Ectodermal cell (in vitro differentiated cells): ENCODE measurements around the gene SPNS2.

Source experiments
- H3K27ac ChIP-seq: 2 replicates; pipeline ENCODE4 v1.7.0; 2013; ENCODE audit warnings: mild to moderate bottlenecking, low read depth, low read length; ENCODE audit not compliant: insufficient read depth, poor library complexity, severe bottlenecking
- H3K27me3 ChIP-seq: 2 replicates; pipeline ENCODE4 v1.7.0; 2013; ENCODE audit warnings: mild to moderate bottlenecking, low read length; ENCODE audit not compliant: insufficient read depth, control insufficient read depth, poor library complexity, severe bottlenecking
- H3K36me3 ChIP-seq: one replicate; pipeline ENCODE4 v1.7.0; 2013; ENCODE audit warnings: low read length; ENCODE audit not compliant: control insufficient read depth, insufficient read depth
- H3K4me1 ChIP-seq: one replicate; pipeline ENCODE4 v1.7.0; 2013; ENCODE audit warnings: low read length; ENCODE audit not compliant: control insufficient read depth, insufficient read depth
- H3K4me3 ChIP-seq: 2 replicates; pipeline ENCODE4 v1.7.0; 2013; ENCODE audit warnings: low read depth, low read length, control low read depth; ENCODE audit not compliant: insufficient read depth
- H3K9me3 ChIP-seq: 2 replicates; pipeline ENCODE4 v1.7.0; 2013; ENCODE audit warnings: mild to moderate bottlenecking, low read length, moderate library complexity; ENCODE audit not compliant: control insufficient read depth
- WGBS, 2 experiments: methylation state at CpG; one replicate each; pipeline ENCODE4 v1.1.7; 2013; ENCODE audit warnings: missing lambda C conversion rate in 2 of 2; 5-methylcytosine and 5-hydroxymethylcytosine counted together

SPNS2 gene

DNA sequence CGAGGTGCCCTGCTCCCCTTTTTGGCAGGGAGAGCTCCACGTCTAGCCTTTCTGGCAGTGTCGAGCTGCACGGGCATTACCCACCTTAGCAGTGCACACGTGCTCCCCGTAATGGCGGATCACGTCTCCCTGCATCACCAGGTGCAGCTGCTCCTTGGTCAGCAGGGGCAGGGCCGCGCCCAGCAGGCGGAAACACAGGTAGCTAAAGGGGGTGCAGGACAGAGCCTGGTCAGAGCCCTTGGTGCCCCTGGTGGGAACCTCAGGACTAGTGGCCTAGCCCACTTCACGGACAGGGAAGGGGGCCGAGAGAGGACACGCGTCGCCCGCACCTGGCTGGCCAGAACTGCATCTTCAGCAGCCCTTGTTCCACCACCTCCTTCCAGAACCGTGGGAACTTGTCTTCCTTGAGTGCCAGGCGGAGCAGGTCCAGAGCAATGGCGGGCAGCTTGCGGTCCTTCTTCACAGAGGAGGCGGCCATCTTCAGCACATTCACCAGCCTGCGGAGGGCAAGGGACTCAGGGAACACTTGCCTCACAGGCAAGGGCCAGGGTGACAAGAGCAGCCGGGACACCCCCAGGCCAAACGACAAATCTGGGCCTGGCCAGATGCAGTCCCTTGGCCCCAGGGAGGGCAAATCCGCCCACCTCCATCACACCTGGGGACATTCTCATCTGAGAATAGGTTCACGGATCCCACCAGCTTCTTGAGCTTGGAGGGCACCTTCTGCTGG is 53.3 kb downstream of the SPNS2 start:
- H3K4me3 ChIP-seq: no peak overlapping the region
- 94 to 95% methylated on average over 27 of the region's 27 CpGs for WGBS, 2 experiments
- peaks cover 16% of the 10 kb centered on the region for H3K4me1 ChIP-seq
- H3K27ac ChIP-seq: no peak overlapping the region
- no peaks in the 10 kb centered on the region for H3K9me3 ChIP-seq
- peaks cover 26% of the 10 kb centered on the region for H3K36me3 ChIP-seq
- no peaks in the 10 kb centered on the region for H3K27me3 ChIP-seq

DNA sequence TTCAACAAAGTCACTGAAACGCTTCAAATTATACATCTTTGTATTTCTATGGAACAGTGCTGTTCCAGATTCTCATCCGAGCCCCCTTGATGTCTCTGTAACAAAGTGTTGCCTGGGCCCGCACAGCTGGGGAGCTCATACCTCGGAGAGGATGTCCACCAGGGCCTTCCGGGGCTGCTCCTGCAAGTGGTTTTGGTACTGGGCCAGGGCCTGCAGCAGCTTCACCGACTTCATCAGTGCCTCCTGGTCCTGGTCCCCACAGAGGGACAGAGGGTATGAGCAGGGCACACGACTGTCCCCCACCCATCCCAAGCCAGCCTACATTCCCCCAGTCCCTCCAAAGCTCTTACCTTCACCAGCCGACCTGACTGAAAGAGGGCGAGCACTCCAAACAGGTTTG is 55.0 kb downstream of the SPNS2 start:
- H3K36me3 ChIP-seq: peaks cover 23% of the 10 kb centered on the region
- no peaks in the 10 kb centered on the region for H3K27me3 ChIP-seq
- peaks cover 16% of the 10 kb centered on the region for H3K4me1 ChIP-seq
- no peak overlapping the region for H3K27ac ChIP-seq
- 88 to 92% methylated on average over 9 of the region's 9 CpGs for WGBS, 2 experiments
- H3K9me3 ChIP-seq: no peaks in the 10 kb centered on the region
- H3K4me3 ChIP-seq: no peak overlapping the region

DNA sequence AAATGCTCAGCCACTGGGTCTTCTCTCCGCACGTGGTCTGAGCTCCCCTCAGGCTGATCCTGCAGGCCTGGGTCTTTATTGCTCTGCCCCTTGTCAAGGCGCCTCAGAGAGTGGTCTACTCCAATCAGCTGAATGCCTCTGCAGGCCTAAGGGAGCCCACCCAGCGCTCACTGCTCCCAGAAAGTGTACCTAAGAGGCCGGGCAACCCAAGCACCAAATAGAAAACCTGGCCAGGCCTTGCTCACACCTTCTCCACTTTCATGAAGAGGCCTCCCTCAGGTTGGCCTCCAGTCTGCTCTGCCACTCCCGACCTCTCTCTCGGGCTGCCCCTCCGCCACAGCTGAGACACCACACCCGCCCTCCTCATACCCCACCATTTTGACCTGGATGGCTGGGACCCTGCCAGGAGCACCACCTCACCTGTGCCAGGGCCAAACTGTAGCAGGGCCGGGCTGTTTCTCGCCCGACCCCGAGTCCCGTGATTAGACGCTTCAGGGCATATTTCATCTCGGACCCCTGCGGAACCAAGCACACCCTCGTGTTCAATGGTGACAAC is 55.8 kb downstream of the SPNS2 start:
- H3K4me3 ChIP-seq: peak overlapping the region; percentile 80
- peaks cover 22% of the 10 kb centered on the region for H3K36me3 ChIP-seq
- 12 to 13% methylated on average over 18 of the region's 18 CpGs for WGBS, 2 experiments
- peaks cover 22% of the 10 kb centered on the region for H3K4me1 ChIP-seq
- H3K9me3 ChIP-seq: no peaks in the 10 kb centered on the region
- no peaks in the 10 kb centered on the region for H3K27me3 ChIP-seq
- H3K27ac ChIP-seq: no peak overlapping the region

DNA sequence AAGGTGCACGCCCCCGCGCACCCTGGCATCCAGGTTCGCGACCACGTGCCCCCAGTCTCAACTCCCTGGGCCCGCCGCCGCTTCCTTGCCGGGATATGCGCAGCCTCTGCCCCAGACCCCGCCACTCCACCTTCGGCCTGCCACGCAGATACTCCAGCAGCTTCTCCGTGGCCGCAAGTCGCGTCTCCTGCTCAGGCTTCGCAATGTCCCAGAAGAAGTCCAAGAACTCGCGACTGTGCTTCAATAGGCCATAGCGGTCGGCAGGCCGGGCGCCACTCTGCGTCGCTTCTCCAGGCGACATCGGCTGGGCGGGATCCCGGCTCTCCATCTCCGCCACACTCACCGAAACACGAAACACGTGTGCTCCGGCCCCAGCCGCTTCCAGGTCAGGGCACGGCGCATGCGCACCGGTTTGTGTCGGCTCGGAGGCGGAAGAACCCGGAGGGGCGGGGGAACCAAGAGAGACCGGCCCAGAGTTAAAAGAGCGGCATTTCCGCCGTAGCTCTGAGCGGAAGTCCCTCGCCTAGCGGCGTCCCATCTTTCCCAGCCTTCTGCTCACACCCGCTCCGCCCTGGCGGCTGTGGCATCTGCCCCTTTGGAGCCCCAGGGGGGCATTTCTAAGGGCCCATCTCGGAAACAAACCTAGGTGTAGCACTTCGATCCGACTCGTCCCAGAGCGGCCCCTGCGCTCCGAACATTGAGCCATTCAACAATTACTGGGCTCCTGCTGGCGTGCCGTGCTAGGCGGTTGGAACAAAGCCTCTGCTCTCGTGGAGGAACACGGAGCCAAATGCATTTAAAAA is 56.5 kb downstream of the SPNS2 start, which contains the start of gene MYBBP1A:
MYBBP1A (minus strand) TSS at position 388 of the 803 bp plus-strand sequence; CDS start at position 328, 60 bp downstream.
- Histone ChIP-seq H3K4me3 (peak within 1 kb of the TSS; percentile 80), H3K9me3 (no peaks in the 10 kb centered on the region), H3K27ac (peak within 1 kb of the TSS; percentile 89), H3K27me3 (no peaks in the 10 kb centered on the region), H3K4me1 (peaks cover 25% of the 10 kb centered on the region), H3K36me3 (peaks cover 15% of the 10 kb centered on the region)
- 1% methylated on average over 69 of the region's 69 CpGs for WGBS, 2 experiments

DNA sequence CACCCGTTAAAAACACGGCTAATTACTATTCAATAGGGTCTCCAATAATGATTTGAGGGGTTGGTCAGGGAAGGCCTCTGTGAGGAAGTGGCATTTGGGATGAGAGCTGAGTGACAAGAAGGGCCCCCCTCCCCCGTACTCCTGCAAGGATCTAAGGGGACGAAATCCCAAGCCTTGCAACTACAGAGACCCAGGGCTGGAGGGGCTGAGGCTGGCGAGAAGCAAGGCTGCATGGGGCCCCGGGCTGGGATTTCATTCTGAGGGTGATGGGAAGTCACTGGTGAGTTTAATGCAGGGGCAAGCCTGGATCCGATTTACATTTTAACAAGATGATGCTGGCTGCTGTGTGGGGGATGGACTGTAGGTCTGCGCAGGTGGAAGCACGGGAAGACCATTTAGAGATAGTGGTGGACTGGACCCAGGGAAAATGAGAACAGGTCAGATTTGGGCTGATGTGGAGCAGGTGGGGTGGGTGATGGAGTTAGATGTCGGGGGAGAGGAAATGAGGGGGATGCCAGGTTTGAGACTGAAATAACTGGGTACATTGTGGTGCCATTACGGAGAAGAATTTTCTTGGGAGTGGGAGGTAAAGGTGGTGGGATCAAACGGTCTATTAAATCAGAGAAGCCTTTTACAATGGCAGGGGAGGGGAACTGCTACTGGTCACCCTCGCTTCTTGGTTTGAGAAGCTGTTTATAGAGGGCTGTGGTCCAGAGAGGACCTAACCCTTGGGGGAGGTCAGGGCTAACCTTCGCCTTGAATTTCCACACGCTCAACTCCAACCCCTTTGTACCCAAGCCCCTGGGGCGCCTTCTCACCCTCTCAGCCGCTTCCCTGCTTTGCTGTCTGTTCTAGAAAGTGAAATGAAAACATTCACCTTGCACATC is 57.4 kb downstream of the SPNS2 start:
- Histone ChIP-seq H3K27me3 (no peaks in the 10 kb centered on the region), H3K9me3 (no peaks in the 10 kb centered on the region), H3K27ac (peak overlapping the region; percentile 89), H3K36me3 (peaks cover 9% of the 10 kb centered on the region), H3K4me3 (peak overlapping the region; percentile 80), H3K4me1 (peaks cover 25% of the 10 kb centered on the region)
- 71 to 74% methylated on average over 17 of the region's 17 CpGs for WGBS, 2 experiments

DNA sequence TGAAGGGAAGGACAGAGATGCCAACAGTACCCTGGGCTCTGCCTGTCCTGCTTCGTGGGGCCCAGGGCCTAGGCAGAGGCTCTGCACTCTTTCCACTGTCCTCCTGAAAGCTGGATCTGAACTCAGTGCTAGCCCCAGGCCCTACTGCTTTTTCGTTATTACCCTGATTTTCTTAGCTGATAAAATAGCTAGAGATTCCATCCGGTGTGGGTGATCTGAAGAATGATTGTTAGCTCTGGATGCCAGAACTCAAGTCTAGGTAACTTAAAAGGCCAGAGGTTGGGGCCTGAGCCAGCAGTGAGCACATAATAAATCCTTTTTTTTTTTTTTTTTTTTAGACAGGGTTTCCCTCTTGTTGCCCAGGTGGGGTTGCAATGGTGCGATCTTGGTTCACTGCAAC is 58.3 kb downstream of the SPNS2 start:
- no peak overlapping the region for H3K4me3 ChIP-seq
- H3K27me3 ChIP-seq: no peaks in the 10 kb centered on the region
- no peaks in the 10 kb centered on the region for H3K9me3 ChIP-seq
- H3K36me3 ChIP-seq: peaks cover 4% of the 10 kb centered on the region
- 85 to 87% methylated on average over 4 of the region's 4 CpGs for WGBS, 2 experiments
- peaks cover 25% of the 10 kb centered on the region for H3K4me1 ChIP-seq
- no peak overlapping the region for H3K27ac ChIP-seq

DNA sequence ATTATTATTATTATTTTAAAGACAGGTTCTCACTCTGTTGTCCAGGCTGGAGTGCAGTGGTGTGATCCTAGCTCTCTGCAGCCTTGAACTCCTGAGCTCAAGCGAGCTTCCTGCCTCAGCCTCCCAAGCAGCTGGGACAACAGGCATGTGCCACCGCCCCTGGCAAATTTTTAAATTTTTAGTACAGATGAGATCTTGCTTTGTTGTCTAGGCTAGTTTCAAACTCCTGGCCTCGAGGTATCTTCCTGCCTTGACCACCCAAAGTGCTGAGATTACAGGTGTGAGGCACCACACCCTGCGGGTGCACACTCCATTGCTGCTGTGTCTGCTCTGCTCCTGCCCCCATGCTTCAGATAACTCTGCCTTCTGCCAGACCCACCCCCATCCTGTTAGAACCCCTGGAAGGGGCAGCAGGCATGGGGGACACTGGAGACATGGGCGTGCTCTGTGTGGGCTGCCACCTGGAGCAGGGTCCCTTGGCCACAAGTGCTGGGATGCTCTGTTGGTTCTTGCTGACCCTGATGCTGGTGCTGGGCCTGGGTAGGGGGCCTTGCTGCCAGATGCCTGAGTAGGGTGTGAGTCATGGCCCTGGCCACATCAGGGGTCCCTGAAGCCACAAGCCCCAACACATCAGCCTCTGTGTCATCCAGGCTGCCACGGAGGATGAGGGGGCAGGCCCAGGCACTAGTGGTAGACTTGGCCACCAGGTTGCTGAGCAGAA is 59.1 kb downstream of the SPNS2 start:
- H3K4me1 ChIP-seq: peaks cover 25% of the 10 kb centered on the region
- 89 to 94% methylated on average over 6 of the region's 6 CpGs for WGBS, 2 experiments
- H3K4me3 ChIP-seq: no peak overlapping the region
- no peaks in the 10 kb centered on the region for H3K36me3 ChIP-seq
- H3K27me3 ChIP-seq: no peaks in the 10 kb centered on the region
- no peaks in the 10 kb centered on the region for H3K9me3 ChIP-seq
- H3K27ac ChIP-seq: no peak overlapping the region

DNA sequence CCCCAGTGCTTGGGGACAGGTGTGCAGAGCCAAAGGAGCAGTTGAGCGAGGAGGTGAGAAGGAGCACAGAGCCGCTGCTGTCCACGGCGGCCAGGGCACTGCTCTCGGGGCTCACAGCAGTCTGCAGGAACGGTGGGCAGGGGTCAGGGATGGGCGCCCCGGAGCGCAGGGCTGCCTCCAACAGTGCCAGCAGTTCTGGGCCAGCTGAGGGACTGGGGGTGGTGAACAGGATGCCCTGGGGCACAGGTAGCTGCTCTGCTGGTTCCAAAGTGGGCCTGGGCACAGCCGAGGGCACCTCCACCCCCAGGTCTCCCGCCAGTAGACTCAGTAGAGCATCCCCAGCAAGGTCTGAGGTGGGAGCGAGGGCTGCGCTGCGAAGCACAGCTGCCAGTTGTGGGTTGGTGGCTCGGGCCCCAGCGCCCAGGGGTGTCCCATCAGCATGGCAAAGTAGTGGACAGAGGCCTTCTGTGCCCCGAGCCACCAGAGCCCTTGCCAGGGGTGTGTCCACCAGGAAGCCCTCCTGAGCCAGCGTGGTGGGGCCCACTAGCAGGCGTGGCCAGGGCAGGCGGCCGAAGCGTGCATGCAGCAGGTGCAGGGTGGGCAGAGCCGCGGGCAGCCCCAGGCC is 59.8 kb downstream of the SPNS2 start:
- H3K36me3 ChIP-seq: no peaks in the 10 kb centered on the region
- peaks cover 25% of the 10 kb centered on the region for H3K4me1 ChIP-seq
- H3K4me3 ChIP-seq: no peak overlapping the region
- no peaks in the 10 kb centered on the region for H3K9me3 ChIP-seq
- no peak overlapping the region for H3K27ac ChIP-seq
- 92% methylated on average over 24 of the region's 24 CpGs for WGBS, 2 experiments
- H3K27me3 ChIP-seq: no peaks in the 10 kb centered on the region
